Measurements from ENCODE around the gene WDR81.
"Not testable (repeated sequence)": the region's sequence is repeated elsewhere in the genome, so short reads cannot be mapped to it uniquely, and the experiment has no call there.

Gene WDR81

GRCh38 chr17:1753767-1754429 is 29.4 kb downstream of the WDR81 start:
- no peak for DNase-seq (ENCODE audit: low read depth in 2 of 2)

GRCh38 chr17:1754430-1755112 is 30.1 kb downstream of the WDR81 start:
- no peak for DNase-seq (ENCODE audit: low read depth in 2 of 2)

- no peak for DNase-seq (ENCODE audit: low read depth in 2 of 2)
Measured at GRCh38 chr17:1755252-1755826, 30.8 kb downstream of the WDR81 start.

GRCh38 chr17:1755827-1756262 is 31.3 kb downstream of the WDR81 start:
- no peak for DNase-seq (ENCODE audit: low read depth in 2 of 2)

GRCh38 chr17:1758807-1759206 is 34.3 kb downstream of the WDR81 start:
- no peak for DNase-seq (ENCODE audit: low read depth in 2 of 2)

GRCh38 chr17:1759529-1759928 is 35.0 kb downstream of the WDR81 start:
- no peak for DNase-seq (ENCODE audit: low read depth in 2 of 2)

- DNase-seq (ENCODE audit: low read depth in 2 of 2), result no peak
Measured at GRCh38 chr17:1762233-1762900, 37.9 kb downstream of the WDR81 start.

GRCh38 chr17:1762901-1763898 is 38.7 kb downstream of the WDR81 start:
- no peak for DNase-seq (ENCODE audit: low read depth in 2 of 2)

- peak; percentile 2 to 13 for DNase-seq (ENCODE audit: low read depth in 2 of 2)
Measured at GRCh38 chr17:1764284-1764683, 39.8 kb downstream of the WDR81 start.

GRCh38 chr17:1764705-1765104 is 40.2 kb downstream of the WDR81 start:
- DNase-seq (ENCODE audit: low read depth in 2 of 2), result not testable (repeated sequence)

- DNase-seq (ENCODE audit: low read depth in 2 of 2), result no peak
Measured at GRCh38 chr17:1765576-1765975, 41.1 kb downstream of the WDR81 start.

- DNase-seq (ENCODE audit: low read depth in 2 of 2), result no peak
Measured at GRCh38 chr17:1766382-1767135, 42.1 kb downstream of the WDR81 start.

GRCh38 chr17:1767358-1767757 is 42.9 kb downstream of the WDR81 start:
- DNase-seq (ENCODE audit: low read depth in 2 of 2), result no peak

GRCh38 chr17:1769822-1770477 is 45.4 kb downstream of the WDR81 start:
- peak in 1 of 2 experiments; percentile 3 for DNase-seq (ENCODE audit: low read depth in 2 of 2)

- DNase-seq (ENCODE audit: low read depth in 2 of 2), result not testable (repeated sequence)
Measured at GRCh38 chr17:1773000-1773695, 48.6 kb downstream of the WDR81 start.

- no peak for DNase-seq (ENCODE audit: low read depth in 2 of 2)
Measured at GRCh38 chr17:1773696-1774181, 49.2 kb downstream of the WDR81 start.

- DNase-seq (ENCODE audit: low read depth in 2 of 2), result no peak
Measured at GRCh38 chr17:1774390-1775176, 50.1 kb downstream of the WDR81 start.

GRCh38 chr17:1776328-1776727 is 51.8 kb downstream of the WDR81 start:
- no peak for DNase-seq (ENCODE audit: low read depth in 2 of 2)

All from stimulated activated CD4-positive, alpha-beta T cell treated with anti-CD3 and anti-CD28 coated beads, Interleukin-12 subunit alpha, Interleukin-12 subunit beta, amount 100 ng/mL, for 24 hours (primary cell).